ENCODE measurements around the gene A2M. TPM values are rescaled to one million over a fixed set of nuclear protein-coding genes. Genes with fewer than 3 reads are reported as not detected.

Gene A2M
- total and polyA plus RNA-seq, 2 of the 13 experiments (the other 11 are each of a cell fraction or from before 2014, with no cell fraction given): 2,807 to 6,551 TPM

GRCh38 chr12:9066183-9066623 is 49.5 kb downstream of the A2M start (continued):
- no peak for TF ChIP-seq NFATC3 (CRISPR knock-in tag; IDR thresholded peaks at IDR 0.05)
- no peak; the same call in 1 of the 2 replicates for TF ChIP-seq TGIF2 (CRISPR knock-in tag; IDR thresholded peaks at IDR 0.05)
- no peak for TF ChIP-seq ZNF556 (CRISPR knock-in tag; IDR thresholded peaks at IDR 0.05; ENCODE audit: borderline replicate concordance)
- TF ChIP-seq ATF4 (CRISPR knock-in tag; IDR thresholded peaks at IDR 0.05): peak in 1 of 2 experiments; percentile 39; a peak in 1 of 4 replicates
- TF ChIP-seq ZC3H4 (CRISPR knock-in tag; IDR thresholded peaks at IDR 0.05; ENCODE audit: borderline replicate concordance): peak; percentile 33
- peak; percentile 53; the same call in 1 of the 2 replicates for TF ChIP-seq ZFP91 (CRISPR knock-in tag; IDR thresholded peaks at IDR 0.05; ENCODE audit: borderline replicate concordance)
- TF ChIP-seq ZHX2 (IDR thresholded peaks at IDR 0.05; ENCODE audit: low read depth): no peak
- TF ChIP-seq ZHX2 (CRISPR knock-in tag; IDR thresholded peaks at IDR 0.05; ENCODE audit: borderline replicate concordance): 0 out of 2 replicates have a peak, but pooled peaks have one; percentile 65
- TF ChIP-seq TSC22D2 (CRISPR knock-in tag; IDR thresholded peaks at IDR 0.05; ENCODE audit: borderline replicate concordance): no peak; the same call in 1 of the 2 replicates
- TF ChIP-seq RARA (CRISPR knock-in tag; IDR thresholded peaks at IDR 0.05): no peak
- TF ChIP-seq AGO1 (IDR thresholded peaks at IDR 0.05; ENCODE audit: low read depth, low read length, poor library complexity, severe bottlenecking): peak; percentile 99
- 0 out of 2 replicates have a peak, but pooled peaks have one; percentile 23 for TF ChIP-seq MAX (IDR thresholded peaks at IDR 0.05)
- peak; percentile 63; the same call in 1 of the 2 replicates for TF ChIP-seq ZNF160 (CRISPR knock-in tag; IDR thresholded peaks at IDR 0.05)
- no peak for TF ChIP-seq ZNF770 (CRISPR knock-in tag; IDR thresholded peaks at IDR 0.05)
- TF ChIP-seq IRF2 (CRISPR knock-in tag; IDR thresholded peaks at IDR 0.05): peak; percentile 21; the same call in 1 of the 2 replicates
- TF ChIP-seq MAFF (IDR thresholded peaks at IDR 0.05; ENCODE audit: low read depth, low read length): no peak

All from HepG2 (cell line).